ENCODE measurements around the gene SPECC1.
"Not testable (repeated sequence)": the region's sequence is repeated elsewhere in the genome, so short reads cannot be mapped to it uniquely, and the experiment has no call there.

SPECC1 gene

DNA sequence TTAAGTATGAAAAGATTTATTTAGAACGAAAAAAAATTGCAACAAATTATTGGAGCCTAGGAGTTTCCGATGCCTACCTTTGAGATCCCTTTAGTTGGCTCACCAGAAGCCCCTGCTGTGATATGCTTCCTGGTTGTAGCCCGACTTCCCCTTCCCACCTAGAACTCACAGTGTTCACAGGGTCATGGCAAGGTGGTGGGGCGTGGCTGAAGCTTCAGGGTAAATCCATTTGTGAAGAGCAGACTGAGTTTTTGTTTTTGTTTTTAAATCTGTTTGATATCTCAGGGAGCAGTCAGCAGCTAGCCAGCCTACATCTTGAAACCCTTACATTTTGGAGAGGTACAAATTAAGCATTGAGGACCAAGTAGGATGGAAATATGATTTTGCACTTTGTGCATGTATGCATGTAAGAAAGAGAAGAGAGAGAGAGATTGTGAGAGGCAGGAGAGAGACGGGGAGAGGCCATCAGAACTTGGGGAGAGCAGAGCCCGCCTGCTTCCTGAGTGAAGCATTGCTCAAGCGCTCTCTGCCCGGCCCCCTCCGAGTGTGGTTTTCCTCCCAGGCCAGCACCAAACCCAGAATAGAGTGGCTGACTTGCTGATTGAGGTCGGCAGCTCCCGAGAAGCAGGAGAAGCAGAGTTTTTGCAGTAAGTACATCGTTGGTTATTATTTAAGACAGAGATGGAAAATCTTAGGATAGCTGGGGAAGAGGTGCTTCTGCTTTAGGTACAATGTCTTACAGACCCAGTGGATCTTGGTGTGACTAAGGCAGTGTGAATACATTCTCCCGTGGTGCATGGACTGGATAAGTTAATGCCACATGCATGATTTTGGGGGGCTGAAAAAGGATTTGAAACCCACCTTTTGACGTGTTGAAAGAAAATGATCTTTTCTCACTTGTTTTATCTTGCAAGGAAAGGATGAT is 64.2 kb downstream of the SPECC1 start:
- peak; percentile 33 for DNase-seq

DNA sequence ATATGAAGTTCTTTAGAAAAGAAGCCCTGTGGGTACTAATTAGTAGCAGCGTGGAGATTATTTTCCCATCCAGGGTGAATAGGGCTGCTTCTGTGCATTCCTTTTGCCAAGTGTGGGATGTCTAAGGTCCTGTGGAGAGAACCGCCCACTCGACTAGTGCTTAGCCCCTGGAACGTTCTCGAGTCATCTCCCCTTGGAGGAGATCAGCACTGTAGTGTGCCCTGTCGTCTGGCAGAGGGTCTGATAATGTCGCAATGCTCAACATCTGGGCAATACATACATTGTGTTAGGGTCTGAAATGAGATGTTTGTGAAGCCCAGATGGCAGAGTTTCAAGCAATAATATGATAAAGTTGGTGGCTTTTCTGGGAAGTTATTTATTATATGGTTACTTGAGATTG is 64.8 kb downstream of the SPECC1 start:
- DNase-seq: no peak

DNA sequence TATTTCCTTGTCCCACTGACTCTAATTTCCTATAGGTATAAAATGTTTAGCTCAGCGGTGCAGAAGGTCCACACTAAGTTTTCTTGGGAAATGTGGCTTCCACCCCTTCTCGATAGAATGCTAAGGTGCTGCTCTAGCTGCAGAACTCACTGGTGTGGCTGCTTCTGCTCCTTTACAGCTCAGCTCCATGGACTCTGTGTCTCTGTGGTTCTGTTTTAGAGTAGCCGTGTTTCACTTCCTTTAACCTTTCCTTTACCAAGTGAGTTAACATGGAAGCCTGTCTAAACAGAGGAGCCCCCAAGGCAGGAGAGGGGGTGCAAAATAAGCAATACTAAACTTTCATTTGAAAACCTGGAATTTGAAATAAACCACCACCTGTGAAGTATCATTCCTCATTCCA is 65.3 kb downstream of the SPECC1 start:
- DNase-seq: no peak

DNA sequence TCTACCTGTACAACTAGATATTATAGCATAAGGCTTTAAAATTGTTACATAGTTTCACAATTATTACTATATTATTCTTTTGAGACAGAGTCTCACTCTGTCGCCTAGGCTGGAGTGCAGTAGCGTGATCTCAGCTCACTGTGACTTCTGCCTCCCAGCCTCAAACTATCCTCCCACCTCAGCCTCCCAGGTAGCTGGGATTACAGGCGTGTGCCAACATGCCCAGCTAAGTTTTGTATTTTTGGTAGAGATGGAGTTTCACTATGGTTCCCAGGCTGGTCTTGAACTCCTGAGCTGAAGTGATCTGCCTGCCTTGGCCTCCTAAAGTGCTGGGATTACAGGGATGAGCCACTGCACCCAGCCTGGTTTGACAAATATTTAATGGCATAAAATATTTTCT is 67.0 kb downstream of the SPECC1 start:
- not testable (repeated sequence) for DNase-seq

DNA sequence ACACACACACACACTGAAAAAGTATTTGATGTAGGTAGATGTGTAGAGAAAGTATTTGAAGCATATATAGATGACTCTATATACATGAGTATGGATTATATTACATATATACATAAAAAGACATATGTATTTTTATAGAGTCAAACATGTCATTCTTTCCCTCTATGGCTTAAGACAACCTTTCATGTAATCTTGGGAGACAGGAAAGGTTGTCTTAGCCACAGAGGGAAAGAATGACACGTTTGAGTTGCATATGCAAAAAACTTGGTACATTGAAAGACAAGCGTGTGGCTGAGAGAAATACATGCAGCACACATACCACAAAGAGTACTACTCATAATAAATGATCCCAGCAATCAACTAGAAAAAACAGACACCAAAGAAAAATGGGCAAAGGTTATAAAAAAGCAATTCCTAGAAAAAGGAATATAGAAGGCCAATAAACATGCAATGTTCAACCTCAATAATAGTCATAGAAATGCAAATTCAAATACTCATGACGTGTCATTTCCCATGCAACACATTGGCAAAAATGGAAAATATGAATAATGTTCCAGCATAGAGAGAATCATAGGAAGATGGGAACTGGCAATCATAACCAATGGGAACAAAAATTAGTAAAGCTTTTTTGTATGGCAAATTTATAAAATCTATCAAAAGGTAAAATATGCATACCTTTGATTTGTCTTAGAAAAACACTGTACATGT is 69.0 kb downstream of the SPECC1 start:
- DNase-seq: no peak

DNA sequence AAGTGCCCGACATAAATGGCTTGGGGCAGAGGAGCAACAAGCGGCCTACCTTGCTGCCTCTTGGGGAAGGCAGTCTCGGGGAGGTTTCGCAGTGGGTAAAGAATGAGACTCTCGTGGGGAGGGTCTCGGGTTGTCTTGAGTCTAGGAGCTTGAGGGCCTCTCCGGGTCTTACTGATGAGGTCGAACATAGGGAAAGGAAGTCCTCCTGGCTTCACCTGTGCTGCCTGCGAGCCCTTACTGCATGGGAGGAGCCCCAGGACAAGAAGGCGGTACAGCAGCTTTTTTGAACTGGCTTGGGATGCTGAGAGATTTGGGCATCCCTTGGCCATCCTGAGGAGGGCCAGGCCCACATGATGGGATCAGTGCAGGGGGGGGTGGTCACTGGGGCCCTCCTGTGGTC is 71.4 kb downstream of the SPECC1 start:
- no peak for DNase-seq

DNA sequence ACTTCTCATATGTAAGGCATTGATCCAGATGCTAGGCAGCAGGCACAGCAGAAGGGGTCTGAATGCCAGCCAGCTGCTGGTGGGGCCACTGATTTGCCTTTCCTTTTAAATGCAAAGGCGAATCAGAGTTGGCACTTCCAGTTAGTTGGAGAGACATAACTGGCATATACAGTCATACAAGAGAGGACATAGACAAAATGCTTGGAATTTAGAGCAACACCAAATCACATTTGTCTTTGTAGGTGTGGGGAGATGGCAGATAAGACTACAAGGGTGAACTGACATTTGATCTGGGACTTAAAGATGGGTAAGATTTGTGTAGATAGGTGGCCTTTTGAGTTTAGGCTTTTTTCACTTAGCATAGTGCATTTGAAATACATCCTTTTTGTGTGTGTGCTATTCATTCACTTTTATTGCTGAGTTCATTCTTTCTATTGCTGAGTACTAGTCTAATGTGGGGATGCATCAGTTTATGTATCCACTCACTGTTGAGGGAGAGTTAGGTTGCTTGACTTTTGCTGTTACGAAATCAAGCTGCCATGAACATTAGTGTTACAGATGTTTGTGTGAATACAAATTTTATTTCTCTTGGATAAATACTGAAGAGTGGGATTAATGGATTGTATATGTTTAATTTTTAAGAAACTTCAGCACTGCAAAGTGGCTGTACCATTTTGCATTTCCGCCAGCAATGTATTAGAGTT is 74.1 kb downstream of the SPECC1 start:
- no peak for DNase-seq

DNA sequence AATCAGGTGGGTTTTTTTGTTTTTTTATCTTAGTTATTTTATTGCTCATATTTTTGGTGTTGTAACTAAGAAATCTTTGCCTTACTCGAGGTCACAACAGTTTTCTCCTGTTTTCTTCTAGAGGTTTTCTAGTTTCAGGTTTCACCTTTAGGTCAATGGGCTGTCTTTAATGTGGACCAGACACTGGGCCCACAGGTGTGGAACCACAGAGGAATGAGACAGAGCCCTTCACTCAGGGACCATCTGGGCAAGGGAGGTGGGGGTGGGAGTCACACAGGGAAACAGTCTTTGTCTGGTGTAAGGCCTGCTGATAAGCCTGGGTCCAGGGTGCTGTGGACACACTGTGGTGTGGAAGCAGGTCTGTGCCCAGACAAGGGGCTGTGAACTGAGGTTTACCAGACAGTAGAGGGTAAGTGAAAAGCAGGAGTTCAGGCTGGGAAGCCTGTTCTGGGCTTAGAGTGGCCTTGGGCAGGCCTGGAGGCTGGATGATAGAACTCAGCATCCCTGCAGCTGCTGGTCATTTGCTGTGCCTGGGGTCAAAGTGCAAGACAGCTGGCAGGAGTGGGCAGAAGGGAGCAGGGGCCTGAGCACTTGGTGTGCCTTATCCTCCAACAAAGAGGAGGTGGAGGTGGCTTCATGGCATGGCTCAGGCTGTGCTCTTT is 75.6 kb downstream of the SPECC1 start:
- no peak for DNase-seq

DNA sequence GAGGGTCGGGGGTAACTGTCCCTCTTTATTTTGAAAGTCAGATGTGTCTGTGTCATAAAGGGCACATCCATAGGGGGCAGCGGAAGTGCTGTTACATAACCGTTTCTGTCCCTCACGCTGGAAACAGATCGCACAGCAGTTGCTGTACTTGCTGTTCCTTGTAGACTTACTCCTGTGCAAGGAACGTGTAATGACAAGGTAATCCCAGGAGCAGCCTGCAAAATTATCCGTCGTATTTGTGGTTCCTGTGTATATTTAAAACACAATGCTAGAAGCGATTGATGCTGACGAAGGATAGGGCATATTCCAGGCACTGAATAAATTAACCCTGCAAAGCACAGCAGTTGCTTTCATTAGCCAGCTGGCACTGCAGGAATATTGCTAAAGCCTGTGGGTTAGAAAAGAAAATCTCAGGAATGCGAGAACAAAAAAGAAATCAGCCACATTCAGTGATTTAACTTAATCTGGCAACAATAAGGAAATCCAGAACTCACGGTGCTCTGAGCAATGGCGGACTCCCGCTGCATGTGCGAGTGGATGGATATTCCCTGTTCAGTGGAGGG is 76.2 kb downstream of the SPECC1 start:
- no peak for DNase-seq

DNA sequence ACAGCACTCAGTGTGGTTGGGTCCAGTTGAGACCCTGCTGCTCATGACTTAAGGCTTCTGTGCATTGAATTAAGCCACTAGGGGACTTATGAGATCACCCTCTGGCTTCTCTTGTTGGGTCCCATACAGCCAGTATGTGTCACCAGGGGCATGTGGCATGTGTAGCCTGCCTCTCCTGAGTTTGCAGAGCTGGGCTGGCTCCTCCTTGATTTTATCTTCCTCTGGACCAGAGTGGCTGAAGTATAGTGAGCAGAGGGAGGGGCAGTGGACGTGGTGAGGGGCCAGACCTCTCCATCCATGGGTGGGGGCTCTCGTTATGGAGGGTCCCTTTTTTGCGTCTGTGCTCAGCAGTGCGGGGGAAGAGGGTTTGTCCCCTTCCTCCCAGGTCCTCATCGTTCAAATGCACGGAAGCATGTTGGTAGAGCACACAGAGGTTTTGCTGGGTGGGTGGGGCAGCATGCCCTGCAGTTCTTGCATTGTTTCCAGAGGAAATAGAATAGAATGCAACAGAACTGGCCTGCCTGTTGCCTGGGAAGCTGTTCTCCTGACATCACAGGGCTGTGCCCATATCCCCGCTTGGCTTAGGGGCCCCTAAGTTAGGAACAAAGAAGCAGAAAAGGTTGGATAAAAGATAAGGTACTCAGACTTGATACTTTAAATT is 77.4 kb downstream of the SPECC1 start:
- DNase-seq: no peak

DNA sequence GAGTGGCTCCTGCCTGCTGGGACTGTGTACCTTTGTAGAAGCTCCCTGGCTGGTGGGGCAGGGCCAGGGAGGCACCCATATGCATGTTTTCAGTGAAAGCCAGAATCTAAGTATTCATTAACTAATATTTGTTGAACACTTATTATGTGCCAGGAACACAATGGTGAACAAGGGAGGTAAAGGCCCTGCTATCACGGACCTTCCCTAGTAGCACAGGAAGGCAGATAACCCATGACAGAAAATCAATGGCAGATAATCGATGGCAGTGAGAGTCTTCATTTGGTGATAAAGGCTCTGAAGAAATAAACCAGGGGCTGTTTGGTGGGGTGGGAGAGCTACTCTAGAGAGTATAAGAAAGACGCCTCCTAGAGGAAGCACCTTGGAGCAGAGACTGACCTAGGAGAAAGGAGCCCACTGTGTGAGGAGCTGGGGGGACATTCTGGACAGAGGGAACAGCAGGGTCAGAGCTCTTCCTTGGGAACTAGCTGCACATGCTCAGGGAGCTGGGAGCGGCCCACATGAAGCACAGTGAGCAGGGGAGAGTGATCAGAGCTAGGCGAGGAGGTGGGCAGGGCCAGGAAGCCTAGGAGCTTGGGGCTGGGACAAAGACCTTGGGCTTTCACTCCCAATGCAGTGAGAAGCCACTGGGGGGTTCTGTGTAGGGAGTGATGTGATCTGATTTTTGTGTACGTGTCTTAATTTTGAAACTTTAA is 78.5 kb downstream of the SPECC1 start:
- no peak for DNase-seq

DNA sequence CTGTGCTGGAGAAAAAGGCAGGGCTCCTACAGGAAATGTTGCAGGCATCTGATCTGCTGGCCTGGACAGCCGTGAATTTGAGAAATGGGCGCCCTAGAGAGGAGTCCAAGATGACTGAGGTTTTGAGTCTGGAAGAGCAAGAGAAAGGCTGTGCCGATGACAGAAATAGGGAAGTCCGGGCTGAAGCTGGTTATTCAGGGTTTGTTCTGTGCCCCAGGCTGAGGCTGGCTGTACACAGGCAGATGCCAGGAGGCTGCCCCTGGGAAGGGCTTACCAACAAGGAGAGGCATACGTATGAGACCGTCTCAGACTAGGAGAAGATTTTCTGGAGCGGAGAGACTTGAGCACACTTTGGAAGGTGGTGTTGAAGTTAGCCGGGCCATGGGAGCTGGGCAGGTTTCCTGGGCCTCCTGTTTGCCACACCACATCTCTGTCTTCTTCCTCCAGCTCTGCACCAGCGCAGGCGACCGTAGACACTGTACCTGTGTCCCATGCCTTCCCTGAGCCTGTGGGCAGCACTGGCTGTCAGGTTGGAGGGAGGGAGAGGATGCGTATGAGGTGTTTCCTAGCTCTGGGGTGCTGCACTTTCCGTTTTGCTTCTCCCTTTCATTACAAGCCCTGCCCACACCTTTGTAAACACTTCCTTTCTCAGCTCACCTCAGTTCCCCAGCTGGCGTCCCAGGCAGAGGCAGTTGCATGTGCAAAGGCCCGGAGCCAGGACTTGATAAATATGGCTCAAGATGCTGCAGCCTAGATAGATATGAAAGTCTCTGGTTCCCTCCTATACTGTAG is 80.8 kb downstream of the SPECC1 start:
- DNase-seq: no peak

DNA sequence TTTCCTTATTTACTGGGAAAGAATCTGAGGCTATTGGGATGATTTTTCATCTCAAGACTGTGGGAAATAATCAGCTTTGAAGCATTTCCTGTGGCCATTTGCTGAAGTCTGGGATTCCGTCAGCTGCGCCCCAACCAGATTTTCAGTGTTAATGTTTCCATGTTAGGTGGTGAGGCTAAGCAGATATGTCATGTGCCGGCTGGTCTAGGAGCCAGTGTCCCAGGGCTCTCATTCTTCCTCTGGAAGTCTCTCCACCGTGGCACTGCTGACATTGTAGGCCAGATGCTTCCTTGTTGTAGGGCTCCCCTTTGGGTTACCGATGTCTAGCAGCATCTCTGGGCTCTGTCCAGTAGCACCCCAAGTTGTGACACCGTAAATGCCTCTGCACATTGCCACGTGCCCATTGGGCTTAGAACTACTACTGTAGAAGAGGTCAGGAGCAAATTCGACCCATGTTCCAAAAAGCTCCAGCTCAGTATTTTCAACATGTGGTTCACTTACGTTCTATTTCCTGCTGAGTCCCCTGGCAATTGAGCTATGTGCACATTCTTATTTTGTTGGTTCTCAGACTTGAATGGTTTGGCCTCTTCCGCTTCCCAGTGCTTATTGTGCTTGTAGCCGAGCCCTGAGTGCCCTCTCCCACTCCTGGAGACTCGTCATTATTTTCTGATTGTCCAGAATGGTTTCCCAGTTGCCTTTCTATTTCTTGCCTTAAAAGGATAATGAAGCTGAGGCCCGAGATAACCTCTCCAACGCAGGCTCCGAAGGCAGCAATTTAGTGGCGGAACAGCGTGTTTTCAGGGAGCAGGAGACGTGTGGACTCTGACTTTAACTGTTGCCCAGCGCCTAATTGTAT is 82.2 kb downstream of the SPECC1 start:
- no peak for DNase-seq

DNA sequence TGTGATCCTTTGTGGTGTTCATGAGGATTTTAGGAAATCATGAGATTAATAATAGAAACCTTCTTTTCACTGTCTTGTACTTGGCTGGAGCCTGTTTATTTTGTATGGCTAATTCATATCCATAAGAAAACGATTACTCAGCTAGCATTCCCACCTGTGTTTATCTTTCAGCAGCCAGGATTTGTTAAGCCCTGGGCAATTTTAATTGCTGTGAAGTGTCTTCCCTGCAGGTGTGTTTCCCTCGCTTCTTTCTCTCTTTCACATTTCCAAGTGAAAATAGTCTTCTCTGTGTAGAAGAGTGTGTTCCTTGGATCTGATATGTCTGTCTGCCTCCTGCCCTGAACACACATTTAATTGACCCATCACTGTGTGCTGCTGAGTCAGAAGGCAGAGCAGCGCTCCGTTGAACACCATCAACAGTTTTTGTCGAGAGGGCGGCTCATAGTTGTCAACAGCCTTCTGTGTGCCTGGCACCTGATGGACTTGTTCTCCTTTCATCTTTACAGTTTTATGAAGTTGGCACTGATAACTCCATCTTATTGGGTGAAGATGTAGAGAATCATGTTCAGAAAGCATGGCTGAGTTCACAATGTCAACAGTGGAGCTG is 83.2 kb downstream of the SPECC1 start:
- DNase-seq: no peak

DNA sequence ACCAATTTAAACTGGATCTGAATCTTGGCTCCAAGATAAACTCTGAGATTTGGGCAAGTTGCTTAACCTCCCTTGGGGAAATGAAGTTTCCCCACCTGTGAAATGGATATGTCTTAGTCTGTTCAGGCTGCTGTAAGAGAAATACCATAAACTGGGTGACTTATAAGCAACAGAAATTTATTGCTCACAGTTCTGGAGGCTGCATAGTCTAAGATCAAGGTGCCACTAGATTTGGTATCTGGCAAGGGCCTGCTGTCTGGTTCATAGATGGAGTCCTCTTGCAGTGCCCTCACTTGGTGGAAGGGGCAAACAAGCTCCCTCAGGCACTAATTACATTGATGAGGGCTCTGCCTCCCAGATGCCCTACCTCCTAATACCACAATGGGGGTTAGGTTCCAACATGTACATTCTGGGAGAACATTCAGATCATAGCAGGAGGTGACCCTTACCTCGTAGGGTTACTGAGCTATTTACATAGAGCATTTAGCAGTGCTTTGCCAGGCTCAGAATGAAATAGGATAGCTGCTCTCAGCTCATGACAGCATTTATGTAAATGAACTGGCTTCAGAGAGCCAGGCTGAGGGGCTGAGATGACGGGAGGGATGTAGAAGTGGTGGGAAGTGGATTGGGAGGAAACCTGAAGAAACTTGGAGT is 83.9 kb downstream of the SPECC1 start:
- DNase-seq: no peak

DNA sequence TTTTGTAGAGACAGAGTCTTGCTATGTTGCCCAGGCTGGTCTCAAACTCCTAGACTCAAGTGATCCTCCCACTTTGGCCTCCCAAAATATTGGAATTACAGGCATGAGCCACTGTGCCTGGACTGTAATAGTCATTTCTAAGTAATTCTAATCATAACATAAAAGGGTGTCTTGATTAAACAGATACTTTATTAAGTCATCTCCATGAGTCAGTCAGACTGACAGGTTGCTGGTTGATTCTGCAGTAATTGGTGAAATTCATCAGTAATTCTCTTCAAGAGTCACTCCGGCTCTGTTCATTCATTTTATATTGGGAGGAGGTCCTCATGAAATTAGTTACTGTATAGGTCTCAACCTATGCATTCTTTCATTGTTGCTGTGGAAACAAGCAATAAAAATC is 85.6 kb downstream of the SPECC1 start:
- DNase-seq: no peak

DNA sequence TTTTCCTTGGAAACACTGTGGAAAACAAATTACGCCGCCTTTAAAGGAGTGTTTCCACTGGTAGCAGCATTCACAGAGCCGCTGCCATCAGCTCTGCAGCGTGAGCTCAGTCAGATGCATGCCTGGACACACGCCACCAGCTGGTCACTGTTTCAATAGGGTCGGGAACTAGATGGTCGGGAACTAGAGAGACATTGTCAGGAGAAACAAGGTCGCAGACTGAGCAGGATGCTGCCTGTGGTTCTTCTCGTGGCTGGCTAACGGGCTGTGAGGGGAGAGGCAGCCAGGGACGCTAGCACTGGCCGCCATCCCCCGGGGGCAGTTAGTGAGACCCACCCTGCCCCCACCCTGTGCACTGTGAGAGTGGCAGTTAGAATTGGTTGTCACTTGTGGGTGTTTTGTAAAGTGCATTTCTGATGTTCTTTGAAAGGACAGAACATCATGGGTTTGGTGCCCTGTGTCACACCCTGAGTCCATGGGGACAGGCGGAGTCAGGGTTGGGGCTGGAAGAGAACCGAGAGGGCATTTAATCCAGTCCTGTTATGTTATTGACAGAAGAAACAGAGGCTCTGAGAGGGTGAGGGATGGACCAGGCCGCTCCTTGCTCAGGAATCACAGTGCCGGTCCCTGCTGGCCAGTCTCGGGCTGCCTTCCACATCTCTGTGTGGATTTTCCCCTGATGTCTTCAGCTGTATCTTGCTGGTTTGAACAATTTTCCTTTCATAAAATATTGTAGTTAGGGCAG is 86.3 kb downstream of the SPECC1 start:
- DNase-seq: no peak

DNA sequence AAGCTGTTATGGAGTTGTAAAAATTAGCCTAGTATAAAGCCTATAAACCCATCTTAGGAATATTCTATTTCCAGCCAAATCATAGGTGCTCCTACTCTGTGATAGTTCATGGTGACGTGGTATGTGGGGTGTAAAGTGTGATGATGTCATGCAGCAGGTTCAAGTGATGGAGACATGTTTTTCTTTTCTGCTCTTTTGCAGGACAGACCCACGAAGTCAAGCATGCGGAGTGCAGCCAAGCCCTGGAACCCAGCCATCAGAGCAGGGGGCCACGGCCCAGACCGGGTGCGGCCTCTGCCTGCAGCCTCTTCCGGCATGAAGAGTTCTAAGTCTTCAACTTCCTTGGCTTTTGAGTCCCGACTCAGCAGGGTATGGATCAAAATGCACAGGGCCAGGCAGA is 87.3 kb downstream of the SPECC1 start:
- DNase-seq: no peak
